H1 (cell line): Measurements from ENCODE around the gene CLIC3. TPM values are rescaled to one million over a fixed set of nuclear protein-coding genes. Genes with fewer than 3 reads are reported as not detected.

ENCODE experiments used
- CTCF ChIA-PET: fragments of 300-600 bp; sonication (Branson Sonifier 250); formaldehyde crosslinking; loops from one replicate; lab custom pipeline; 2021; ENCODE audit not compliant: partially characterized antibody; lab: Charles Lee
- POLR2A ChIA-PET: fragments of 300-600 bp; sonication (Branson Sonifier 250); formaldehyde crosslinking; loops from one replicate; lab custom pipeline; 2021; ENCODE audit warnings: inconsistent platforms; ENCODE audit not compliant: partially characterized antibody; lab: Charles Lee
- DNase-seq, 2 experiments: peaks; one replicate each; pipeline versions ENCODE4 v3.0.0 to v3.0.0-alpha.2; 2010 to 2022; ENCODE audit warnings: low spot score in 2 of 2, low read depth in 1 of 2, mixed read lengths in 1 of 2
- FAIRE-seq: peaks from 2 replicates; lab custom pipeline; 2011; peaks lifted over from hg19 to GRCh38; lab: Jason Lieb, UNC
- H2AFZ ChIP-seq: 2 replicates; pipeline ENCODE4 v1.8.1; 2012; ENCODE audit warnings: low read length, inconsistent platforms
- H2AK5ac ChIP-seq: 2 replicates; pipeline ENCODE4 v1.6.1; 2013; ENCODE audit warnings: low read depth, low read length
- H2BK120ac ChIP-seq: replicated peaks from 2 replicates; pipeline ENCODE3; 2013; ENCODE audit warnings: low read depth, low read length, inconsistent platforms
- H2BK12ac ChIP-seq: 2 replicates; pipeline ENCODE4 v1.6.1; 2013; ENCODE audit warnings: low read depth, low read length
- H2BK15ac ChIP-seq: 2 replicates; pipeline ENCODE4 v1.6.1; 2013; ENCODE audit warnings: low read length
- H2BK20ac ChIP-seq: 2 replicates; pipeline ENCODE4 v1.6.1; 2013; ENCODE audit warnings: low read length
- H2BK5ac ChIP-seq: 2 replicates; pipeline ENCODE4 v1.6.1; 2013; ENCODE audit warnings: low read depth, low read length
- H3K14ac ChIP-seq: 2 replicates; pipeline ENCODE4 v1.6.1; 2013; ENCODE audit warnings: inconsistent platforms; ENCODE audit not compliant: insufficient read length
- H3K18ac ChIP-seq: 2 replicates; pipeline ENCODE4 v1.6.1; 2013; ENCODE audit warnings: low read length; ENCODE audit errors: extremely low read depth
- H3K23ac ChIP-seq: 2 replicates; pipeline ENCODE4 v1.6.1; 2013; ENCODE audit warnings: inconsistent platforms; ENCODE audit not compliant: insufficient read length
- H3K23me2 ChIP-seq: 2 replicates; pipeline ENCODE4 v1.6.1; 2013; ENCODE audit warnings: low read depth, low read length
- H3K27ac ChIP-seq: 2 replicates; pipeline ENCODE4 v1.6.1; 2011; ENCODE audit warnings: low read depth, low read length, inconsistent platforms
- H3K27me3 ChIP-seq, 4 experiments: replicated peaks in 1 of 4; 1 replicate in 1 of 4; 2 replicates in 3 of 4; pipeline versions ENCODE4 v1.6.1 to v1.8.1; 2011 to 2013; ENCODE audit warnings: low read length in 3 of 4, mild to moderate bottlenecking in 3 of 4, inconsistent platforms in 2 of 4, mixed read lengths in 2 of 4, moderate library complexity in 1 of 4; ENCODE audit not compliant: control insufficient read depth in 3 of 4, insufficient read depth in 3 of 4; ENCODE audit errors: extremely low read depth in 1 of 4
- H3K36me3 ChIP-seq, 4 experiments: 2 replicates each; pipeline versions ENCODE4 v1.6.1 to v1.8.1; 2011 to 2013; ENCODE audit warnings: mild to moderate bottlenecking in 4 of 4, low read length in 3 of 4, moderate library complexity in 2 of 4, control low read depth in 1 of 4, inconsistent platforms in 1 of 4; ENCODE audit not compliant: insufficient read depth in 4 of 4, control insufficient read depth in 2 of 4
- H3K4ac ChIP-seq: replicated peaks from 2 replicates; pipeline ENCODE3; 2013; ENCODE audit warnings: low read length, low read depth, mixed read lengths, inconsistent platforms; ENCODE audit not compliant: insufficient read length
- H3K4me1 ChIP-seq, 4 experiments: replicated peaks in 1 of 4; 1 replicate in 1 of 4; 2 replicates in 3 of 4; pipeline versions ENCODE4 v1.6.1 to v1.8.1; 2011 to 2013; ENCODE audit warnings: low read length in 3 of 4, inconsistent platforms in 2 of 4, mixed read lengths in 1 of 4; ENCODE audit not compliant: insufficient read depth in 4 of 4, control insufficient read depth in 3 of 4
- H3K4me2 ChIP-seq, 2 experiments: 2 replicates each; pipeline versions ENCODE4 v1.6.1 to v1.8.1; 2011 to 2013; ENCODE audit warnings: low read depth in 2 of 2, low read length in 2 of 2, control low read depth in 1 of 2, inconsistent platforms in 1 of 2, mild to moderate bottlenecking in 1 of 2; ENCODE audit not compliant: insufficient read depth in 1 of 2
- H3K4me3 ChIP-seq, 4 experiments: fragments of 200-600, 300-600 bp in 1 of 4; sonication (generic), shearing (Covaris generic), sonication (Bioruptor Twin) in 1 of 4; 2 replicates each; pipeline versions ENCODE4 v1.5.1 to v1.8.1; 2011 to 2016; ENCODE audit warnings: low read length in 4 of 4, low read depth in 3 of 4, control low read depth in 2 of 4, inconsistent platforms in 2 of 4, mild to moderate bottlenecking in 2 of 4, mixed read lengths in 1 of 4, moderate library complexity in 1 of 4; ENCODE audit not compliant: insufficient read depth in 2 of 4; ENCODE audit errors: extremely low read depth in 1 of 4
- H3K56ac ChIP-seq: replicated peaks from 2 replicates; pipeline ENCODE3; 2013; ENCODE audit warnings: low read depth, mild to moderate bottlenecking, mixed read lengths, low read length, inconsistent platforms; ENCODE audit not compliant: insufficient read length
- H3K79me1 ChIP-seq: 2 replicates; pipeline ENCODE4 v1.6.1; 2013; ENCODE audit warnings: low read depth, low read length, control low read depth
- H3K79me2 ChIP-seq, 2 experiments: 2 replicates each; pipeline versions ENCODE4 v1.6.1 to v1.8.1; 2012 to 2013; ENCODE audit warnings: low read length in 2 of 2, mild to moderate bottlenecking in 2 of 2, inconsistent platforms in 1 of 2; ENCODE audit not compliant: insufficient read depth in 2 of 2, control insufficient read depth in 1 of 2
- H3K9ac ChIP-seq, 4 experiments: replicated peaks in 1 of 4; 1 replicate in 1 of 4; 2 replicates in 3 of 4; pipeline versions ENCODE4 v1.6.1 to v1.8.1; 2011 to 2013; ENCODE audit warnings: low read depth in 3 of 4, low read length in 3 of 4, control low read depth in 2 of 4, mild to moderate bottlenecking in 2 of 4, moderate library complexity in 2 of 4, inconsistent platforms in 1 of 4; ENCODE audit errors: extremely low read depth in 1 of 4
- H3K9me3 ChIP-seq, 2 experiments: 2 replicates each; pipeline versions ENCODE4 v1.6.1 to v1.8.1; 2012 to 2013; ENCODE audit warnings: mild to moderate bottlenecking in 2 of 2, moderate library complexity in 2 of 2, control low read depth in 1 of 2, inconsistent platforms in 1 of 2, low read depth in 1 of 2, low read length in 1 of 2, mixed read lengths in 1 of 2; ENCODE audit not compliant: insufficient read depth in 2 of 2
- H4K20me1 ChIP-seq, 2 experiments: replicated peaks in 1 of 2; 2 replicates each; pipeline versions ENCODE3 to v1.8.1; 2011 to 2013; ENCODE audit warnings: inconsistent platforms in 2 of 2, low read length in 2 of 2, mild to moderate bottlenecking in 1 of 2; ENCODE audit not compliant: insufficient read depth in 2 of 2, control insufficient read depth in 1 of 2
- H4K5ac ChIP-seq: 2 replicates; pipeline ENCODE4 v1.6.1; 2013; ENCODE audit warnings: low read length, low read depth, mixed read lengths, inconsistent platforms; ENCODE audit not compliant: insufficient read length
- H4K8ac ChIP-seq: 2 replicates; pipeline ENCODE4 v1.8.0; 2013; ENCODE audit warnings: mild to moderate bottlenecking, moderate library complexity, low read length, inconsistent platforms; ENCODE audit not compliant: insufficient read depth; ENCODE audit errors: extremely low read depth
- H4K91ac ChIP-seq: replicated peaks from 2 replicates; pipeline ENCODE3; 2013; ENCODE audit warnings: low read length, mixed read lengths, inconsistent platforms; ENCODE audit not compliant: insufficient read length
- CHD1 ChIP-seq: IDR thresholded peaks from 2 replicates; pipeline ENCODE4 v1.6.1; 2012; ENCODE audit warnings: low read depth, low read length, improper control_type of control experiment
- CTBP2 ChIP-seq: IDR thresholded peaks from 2 replicates; pipeline ENCODE4 v1.7.0; 2011; ENCODE audit warnings: borderline replicate concordance, mild to moderate bottlenecking, moderate library complexity, mixed read lengths, low read length; ENCODE audit not compliant: insufficient read depth, insufficient read length
- RAD21 ChIP-seq, 2 experiments: IDR thresholded peaks in 1 of 2; conservative IDR thresholded peaks in 1 of 2; 2 replicates each; pipeline ENCODE4 v1.6.1; 2011; ENCODE audit warnings: low read depth in 2 of 2, low read length in 2 of 2, improper control_type of control experiment in 1 of 2, inconsistent platforms in 1 of 2, mild to moderate bottlenecking in 1 of 2, moderate library complexity in 1 of 2
- TCF12 ChIP-seq: IDR thresholded peaks from 2 replicates; pipeline ENCODE4 v1.6.1; 2011; ENCODE audit warnings: low read depth, mild to moderate bottlenecking, low read length
- WGBS, 2 experiments: shearing (Covaris generic) in 1 of 2; methylation state at CpG; one replicate each; pipeline versions ENCODE4 v1.1.6 to v1.1.7; 2013 to 2015; ENCODE audit warnings: low lambda C conversion rate in 2 of 2, mixed read lengths in 2 of 2, inconsistent platforms in 1 of 2, low coverage in 1 of 2, missing lambda C conversion rate in 1 of 2; ENCODE audit not compliant: insufficient replicate concordance in 2 of 2, insufficient coverage in 1 of 2, insufficient read length in 1 of 2; ENCODE audit errors: extremely low coverage in 1 of 2, missing lambda C conversion rate in 1 of 2; 5-methylcytosine and 5-hydroxymethylcytosine counted together
- polyA plus RNA-seq, 7 experiments: library from polyadenylated mRNA; depleted of rRNA in 3 of 7; stranded (reverse) in 5 of 7; unstranded in 2 of 7; fragments of >200 nt in 5 of 7; fragments of 200-250 nt in 2 of 7; gene quantifications; 1 replicate in 5 of 7; 2 replicates in 1 of 7; 4 replicates in 1 of 7; pipeline versions ENCODE4 v1.2.1 to v1.2.3, GENCODE V29; 2011 to 2013; ENCODE audit warnings: missing spikeins in 2 of 7, mixed read lengths in 2 of 7
- total RNA-seq: library from RNA; stranded (reverse); fragmentation: NEBNext Ultra II Directional; extraction: Animal tissue kit (Norgen Biotek cat#: 25700); gene quantifications from 2 replicates; pipeline ENCODE4 v1.2.1, GENCODE V29; 2021

Gene CLIC3
- total and polyA plus RNA-seq, 2 of the 8 experiments (the other 6 are each of a cell fraction or from before 2014, with no cell fraction given), result 0.12 TPM; not detected in 1

GRCh38 chr9:137007816-137008270 lies 11.5 kb upstream of the CLIC3 start:
- Histone ChIP-seq H3K27me3 (no peaks in the 10 kb centered on the region), H4K20me1 (no peaks in the 10 kb centered on the region), H3K18ac (no peak overlapping the region), H2BK20ac (no peak overlapping the region), H2AFZ (no peak overlapping the region), H2AK5ac (no peak overlapping the region), H2BK120ac (no peak overlapping the region), H4K5ac (no peak overlapping the region), H3K9me3 (peaks cover 0 to 10% of the 10 kb centered on the region in 2 experiments; a peak in 1 of 4 replicates), H3K23me2 (no peaks in the 10 kb centered on the region), H3K56ac (no peak overlapping the region), H3K4me2 (no peak overlapping the region), H3K14ac (no peak overlapping the region), H3K79me1 (no peaks in the 10 kb centered on the region), H2BK12ac (no peak overlapping the region), H4K91ac (no peak overlapping the region), H3K4me3 (no peak overlapping the region), H2BK15ac (no peak overlapping the region), H3K4ac (no peak overlapping the region), H3K79me2 (no peaks in the 10 kb centered on the region), H3K23ac (no peak overlapping the region), H4K8ac (no peak overlapping the region), H2BK5ac (no peak overlapping the region), H3K36me3 (no peaks in the 10 kb centered on the region), H3K9ac (no peak overlapping the region), H3K4me1 (peaks cover 0 to 2% (median 0%) of the 10 kb centered on the region in 4 experiments; a peak in 2 of 7 replicates), H3K27ac (no peak overlapping the region)
- 93% methylated on average over 13 of the region's 13 CpGs; no CpG with 5 or more reads in 1 of the 2 experiments for WGBS, 2 experiments
- POLR2A ChIA-PET, result no interaction called here
- CTCF ChIA-PET, result interaction anchor here (0.8 to 2.5 kb wide), 5 partner anchors 10 to 60 kb away, joined by 3 to 11 read pairs (median 3); partner anchors contain the start of gene PTGDS
- DNase-seq (no peak), FAIRE-seq (no peak)
- TF ChIP-seq TCF12 (no peak), CHD1 (no peak), CTBP2 (no peak), RAD21 (IDR thresholded peaks at IDR 0.05 in 1 of 2, conservative IDR thresholded peaks at IDR 0.05 in 1 of 2; ENCODE audit: low read depth in 2 of 2, low read length in 2 of 2) (no peak)
